ENCODE measurements around the gene PLXNB1.
A peak's percentile ranks its signal among the peaks of the same experiment; 100 is the strongest.
"Not testable (repeated sequence)": the region's sequence is repeated elsewhere in the genome, so short reads cannot be mapped to it uniquely, and the experiment has no call there.

PLXNB1 gene

DNA sequence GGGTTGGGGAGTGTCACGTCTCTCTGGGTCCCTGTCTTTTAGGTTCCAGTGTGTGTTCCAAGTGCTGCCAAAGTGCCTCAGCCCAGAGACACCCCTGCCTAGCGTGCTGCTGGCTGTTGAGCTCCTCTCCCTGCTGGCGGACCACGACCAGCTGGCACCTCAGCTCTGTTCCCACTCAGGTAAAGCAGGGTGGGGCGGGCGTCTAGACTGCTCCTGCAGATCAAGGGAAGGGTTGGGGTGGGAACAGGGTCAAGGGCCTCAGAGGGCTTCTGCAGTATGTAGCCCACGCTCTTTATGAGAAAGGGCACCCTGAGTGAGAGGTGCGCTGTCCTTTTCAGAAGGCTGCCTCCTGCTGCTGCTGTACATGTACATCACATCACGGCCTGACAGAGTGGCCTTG is 33.8 kb upstream of the PLXNB1 start:
- DNase-seq = no peak

DNA sequence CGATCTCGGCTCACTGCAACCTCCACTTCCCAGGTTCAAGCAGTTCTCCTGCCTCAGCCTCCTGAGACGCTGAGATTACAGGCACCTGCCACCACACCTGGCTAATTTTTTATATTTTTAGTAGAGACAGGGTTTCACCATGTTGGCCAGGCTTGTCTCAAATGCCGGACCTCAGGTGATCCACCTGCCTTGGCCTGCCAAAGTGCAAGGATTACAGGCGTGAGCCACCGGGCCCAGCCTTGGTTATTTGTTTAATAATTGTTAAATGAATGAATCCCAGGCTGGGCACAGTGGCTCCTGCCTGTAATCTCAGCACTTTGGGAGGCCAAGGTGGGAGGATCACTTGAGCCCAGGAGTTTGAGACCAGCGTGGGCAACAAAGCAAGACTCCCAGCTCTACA is 31.9 kb upstream of the PLXNB1 start:
- not testable (repeated sequence) for DNase-seq

DNA sequence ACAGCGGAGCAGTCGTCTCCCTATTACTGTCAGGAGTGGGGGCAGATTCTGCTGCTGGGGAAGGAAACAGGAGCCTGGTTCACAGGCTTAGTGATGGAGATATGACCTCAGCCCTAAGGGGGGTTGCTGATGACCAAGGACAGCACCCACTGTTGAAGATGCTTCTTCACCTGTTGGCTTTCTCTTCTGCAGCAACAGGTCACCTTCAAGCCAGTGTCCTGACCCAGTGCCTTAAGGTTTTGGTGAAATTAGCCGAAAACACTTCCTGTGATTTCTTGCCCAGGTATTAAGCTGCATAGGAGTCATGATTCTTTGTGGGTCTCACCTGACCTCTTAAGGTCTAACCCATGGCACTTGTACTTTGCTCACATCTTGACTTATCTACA is 30.6 kb upstream of the PLXNB1 start:
- DNase-seq = no peak

DNA sequence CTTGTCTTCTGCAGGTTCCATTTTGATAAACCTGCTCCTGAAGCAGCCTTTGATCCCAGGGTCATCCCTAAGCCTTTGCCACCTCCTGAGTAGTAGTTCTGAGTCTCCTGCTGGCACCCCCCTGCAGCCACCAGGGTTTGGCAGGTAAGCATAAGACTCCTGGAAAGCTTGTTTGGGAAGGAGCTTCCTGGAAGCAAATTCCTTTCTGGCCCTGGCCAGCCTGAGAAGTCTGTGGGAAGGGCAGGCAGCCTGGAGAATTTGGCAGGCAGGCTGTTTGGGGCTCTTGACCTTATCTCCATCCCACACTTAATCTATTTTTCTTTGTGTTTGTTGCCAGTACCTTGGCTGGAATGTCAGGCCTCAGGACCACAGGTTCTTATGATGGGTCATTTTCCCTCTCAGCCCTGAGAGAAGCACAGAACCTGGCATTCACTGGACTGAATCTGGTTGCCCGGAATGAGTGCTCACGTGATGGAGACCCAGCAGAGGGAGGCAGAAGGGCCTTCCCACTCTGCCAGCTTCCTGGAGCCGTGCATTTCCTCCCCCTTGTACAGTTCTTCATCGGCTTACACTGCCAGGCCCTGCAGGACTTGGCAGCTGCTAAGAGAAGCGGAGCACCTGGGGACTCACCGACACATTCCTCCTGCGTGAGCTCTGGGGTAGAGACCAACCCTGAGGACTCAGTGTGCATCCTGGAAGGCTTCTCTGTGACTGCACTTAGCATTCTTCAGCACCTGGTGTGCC is 30.1 kb upstream of the PLXNB1 start:
- DNase-seq = no peak

DNA sequence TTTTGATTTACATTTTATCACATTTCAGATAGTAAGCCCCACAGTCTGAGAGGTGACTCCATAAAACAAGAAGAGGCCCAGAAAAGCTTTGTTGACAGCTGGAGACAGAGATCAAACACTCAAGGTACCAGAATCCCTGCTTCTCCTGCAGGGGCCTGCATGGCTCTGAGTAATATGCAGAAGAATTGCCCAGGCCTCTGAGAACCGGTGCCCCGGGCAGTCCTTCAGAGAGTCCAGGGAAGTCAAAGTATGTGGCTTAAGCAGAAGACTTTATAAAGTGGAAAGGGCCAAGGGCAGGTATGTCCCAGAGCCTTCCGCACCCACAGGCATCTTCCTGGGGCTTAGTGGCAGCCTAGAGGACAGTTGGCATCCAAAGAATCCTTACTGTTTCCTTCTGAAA is 29.4 kb upstream of the PLXNB1 start:
- DNase-seq = no peak

DNA sequence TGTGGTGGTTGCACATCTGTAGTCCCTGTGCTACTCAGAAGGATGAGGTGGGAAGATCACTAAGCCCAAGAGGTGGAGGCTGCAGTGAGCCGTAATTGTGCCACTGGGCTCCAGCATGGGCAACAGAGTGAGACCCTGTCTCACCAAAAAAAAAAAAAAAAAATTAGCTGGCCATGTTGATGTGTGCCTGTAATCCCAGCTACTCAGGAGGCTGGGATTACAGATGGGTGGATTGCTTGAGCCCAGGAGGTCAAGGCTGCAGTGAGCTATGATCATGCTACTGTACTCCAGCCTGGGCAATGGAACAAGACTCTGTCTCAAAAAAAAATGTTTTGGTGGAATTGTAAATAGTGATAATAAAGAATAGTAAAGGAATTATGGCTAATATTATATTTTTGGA is 26.6 kb upstream of the PLXNB1 start:
- no peak for DNase-seq

DNA sequence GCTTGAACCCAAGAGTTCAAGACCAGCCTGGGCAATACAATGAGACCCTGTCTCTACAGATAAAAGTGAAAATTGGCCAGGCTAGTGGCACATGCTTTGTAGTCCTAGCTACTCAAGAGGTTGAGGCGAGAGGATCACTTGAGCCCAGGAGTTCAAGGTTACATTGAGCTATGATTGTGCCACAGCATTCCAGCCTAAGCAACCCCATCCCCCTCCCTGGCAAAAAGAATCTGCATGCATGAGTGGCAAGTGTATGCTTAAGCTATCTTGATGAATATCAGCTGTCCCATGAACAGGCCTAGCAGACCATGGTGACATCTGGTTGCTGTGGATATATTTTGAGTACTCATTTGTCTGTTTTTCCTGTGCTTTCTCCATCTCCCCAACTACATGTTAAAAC is 21.4 kb upstream of the PLXNB1 start:
- no peak for DNase-seq

DNA sequence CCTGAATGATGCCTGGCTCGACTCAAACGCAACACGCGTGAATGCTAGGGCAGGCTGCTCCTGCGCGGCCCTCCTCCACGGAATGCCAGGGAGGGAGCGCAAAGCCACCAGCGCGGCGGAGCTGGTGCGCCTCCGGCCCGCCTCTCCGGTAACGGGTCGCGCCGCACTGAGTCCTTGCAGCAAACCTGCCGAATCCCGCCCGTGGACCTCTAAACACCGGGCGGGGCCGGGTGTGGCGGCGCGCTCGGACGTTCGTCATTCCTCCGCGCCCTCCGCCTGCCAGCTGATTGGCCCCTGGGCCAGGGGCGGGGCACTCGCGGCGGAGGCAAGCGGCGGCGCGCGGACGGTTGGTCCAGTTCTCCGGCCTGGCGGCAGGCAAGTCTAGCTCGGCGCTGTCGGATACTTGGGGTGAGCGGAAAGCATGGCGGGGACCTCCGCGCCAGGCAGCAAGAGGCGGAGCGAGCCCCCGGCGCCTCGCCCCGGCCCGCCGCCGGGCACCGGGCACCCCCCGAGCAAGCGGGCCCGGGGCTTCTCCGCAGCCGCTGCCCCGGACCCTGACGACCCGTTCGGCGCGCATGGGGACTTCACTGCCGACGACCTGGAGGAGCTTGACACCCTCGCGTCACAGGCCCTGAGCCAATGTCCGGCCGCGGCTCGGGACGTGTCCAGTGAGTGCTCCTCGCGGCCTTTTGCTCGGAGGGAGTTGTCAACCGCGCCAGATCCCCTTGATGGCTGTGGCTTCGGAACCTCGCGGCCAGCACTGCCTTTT is 16.7 kb upstream of the PLXNB1 start, which contains the start of gene ATRIP:
Gene ATRIP (plus strand): TSS at position 313 of the 769 bp plus-strand sequence. CDS start 109 bp downstream, at position 422.
- DNase-seq = peak; percentile 53

DNA sequence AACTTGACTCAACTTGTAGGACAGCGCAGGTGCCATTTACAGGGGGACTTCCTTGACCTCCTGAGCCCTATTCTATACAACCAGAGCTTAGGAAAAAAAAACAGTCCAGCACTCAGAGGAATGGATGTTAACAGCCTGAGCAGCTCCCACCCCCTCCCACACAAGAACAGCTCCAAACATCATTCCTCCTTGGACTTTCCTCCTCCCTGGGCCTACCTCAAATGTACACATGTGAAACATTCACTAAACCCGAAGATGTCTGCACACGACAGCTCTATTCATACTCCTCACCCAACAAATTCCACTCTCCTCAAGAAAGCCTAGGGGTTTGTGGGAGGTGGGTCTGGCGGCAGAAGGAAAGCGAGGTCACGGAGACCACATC is 16.1 kb upstream of the PLXNB1 start:
- DNase-seq = no peak

DNA sequence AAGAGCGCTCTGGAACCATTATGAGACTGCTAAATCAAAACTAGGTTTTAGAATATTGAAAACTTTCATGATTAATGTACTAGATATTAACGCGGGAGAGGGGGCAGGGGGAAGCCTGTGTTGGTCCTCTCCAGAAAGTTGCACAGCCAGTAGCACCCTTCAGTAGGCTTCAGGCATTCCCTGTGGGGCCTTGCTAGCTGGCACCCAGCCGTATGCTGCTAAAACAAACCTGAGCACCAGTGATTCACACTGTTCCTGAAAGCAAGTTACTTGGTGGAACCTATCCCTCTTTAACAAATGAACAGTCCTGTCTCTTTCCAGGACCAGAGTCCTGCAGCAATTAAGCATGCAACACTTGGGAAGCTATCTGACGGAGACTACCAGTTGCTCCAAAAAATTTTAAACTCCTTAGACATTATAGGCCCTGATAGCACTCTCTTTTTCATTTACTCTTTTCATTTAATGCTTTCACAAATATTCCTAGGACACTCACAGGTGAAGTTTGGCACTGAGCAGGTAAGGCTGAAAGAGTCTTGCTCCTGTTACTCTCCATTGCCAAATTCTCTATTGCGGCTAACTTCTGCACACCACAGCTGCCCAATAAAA is 15.5 kb upstream of the PLXNB1 start:
- DNase-seq = no peak

DNA sequence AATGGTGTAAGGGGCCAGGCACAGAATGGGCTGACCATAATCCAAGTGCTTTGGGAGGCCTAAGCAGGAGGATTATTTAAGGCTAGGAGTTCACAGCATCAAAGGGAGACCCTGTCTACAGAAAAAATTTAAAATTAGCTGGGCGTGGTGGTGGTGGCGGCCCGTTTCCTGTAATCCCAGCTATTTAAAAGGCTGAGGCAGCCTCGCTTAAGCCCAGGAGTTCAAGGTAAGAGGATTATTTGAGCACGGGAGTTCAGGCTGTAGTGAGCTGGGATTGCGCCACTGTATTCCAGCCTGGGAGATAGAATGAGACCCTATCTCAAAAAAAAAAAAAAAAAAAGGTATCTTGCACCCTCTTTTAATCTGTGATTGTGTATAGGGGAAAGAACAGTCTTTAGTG is 12.1 kb upstream of the PLXNB1 start:
- no peak for DNase-seq

DNA sequence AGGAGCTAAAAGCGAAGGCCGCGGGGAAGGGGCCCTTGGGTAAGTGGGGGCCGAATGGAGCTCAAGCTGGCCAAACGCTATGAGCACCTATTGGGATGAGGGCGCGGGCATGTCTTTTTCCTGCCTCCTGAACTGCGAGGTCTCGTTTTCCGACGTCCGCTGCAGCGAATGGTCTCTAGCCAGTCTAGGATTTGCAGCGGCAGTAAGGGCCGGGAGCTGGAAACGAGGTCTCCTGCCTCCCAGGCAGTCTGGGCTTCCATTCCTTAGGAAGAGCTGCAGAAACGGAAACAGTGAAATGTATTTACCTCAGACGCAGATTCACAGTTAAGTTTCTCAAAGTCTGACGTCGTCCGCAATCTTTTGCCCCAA is 10.7 kb upstream of the PLXNB1 start:
- DNase-seq = no peak

DNA sequence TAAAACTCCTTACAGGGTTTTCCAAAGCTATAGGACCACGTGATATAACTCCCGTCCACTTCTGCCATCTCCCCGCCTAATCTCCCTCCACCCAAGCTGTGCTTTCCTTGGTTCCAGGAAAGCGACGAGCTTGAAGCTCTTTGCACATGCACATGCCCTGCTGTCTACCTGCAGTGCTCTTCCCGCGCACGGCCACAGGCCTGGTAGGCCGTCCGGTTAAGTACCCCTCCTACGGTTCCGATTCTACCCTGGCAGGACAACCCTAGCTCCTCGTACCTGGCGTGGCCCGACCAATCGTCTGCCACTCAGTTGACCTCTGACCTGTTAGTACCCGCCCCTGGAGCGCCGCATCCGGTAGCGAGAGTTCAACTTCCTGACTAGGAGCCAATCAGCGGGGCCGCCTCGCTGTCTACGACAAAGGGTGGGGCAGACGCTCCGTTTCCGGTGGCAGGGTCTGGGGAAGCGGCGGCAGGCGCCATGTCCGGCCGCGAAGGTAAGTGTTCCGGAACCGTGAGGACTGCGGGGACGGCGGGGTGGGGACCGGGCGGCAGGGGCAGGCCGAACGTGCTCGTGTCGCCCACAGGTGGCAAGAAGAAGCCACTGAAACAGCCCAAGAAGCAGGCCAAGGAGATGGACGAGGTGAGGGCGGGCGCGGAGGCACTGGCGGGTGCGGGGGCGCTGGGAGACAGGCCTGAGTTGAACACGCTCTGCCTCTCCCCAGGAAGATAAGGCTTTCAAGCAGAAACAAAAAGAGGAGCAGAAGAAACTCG is 10.1 kb upstream of the PLXNB1 start, which contains the start of the genes CCDC51 and TMA7:
Gene CCDC51 (minus strand): TSS at position 300 of the 770 bp plus-strand sequence. CDS start 4,991 bp downstream, outside the sequence.
Gene TMA7 (plus strand): TSS at position 438 of the 770 bp plus-strand sequence. CDS start 40 bp downstream, at position 478.
- DNase-seq = peak; percentile 95

DNA sequence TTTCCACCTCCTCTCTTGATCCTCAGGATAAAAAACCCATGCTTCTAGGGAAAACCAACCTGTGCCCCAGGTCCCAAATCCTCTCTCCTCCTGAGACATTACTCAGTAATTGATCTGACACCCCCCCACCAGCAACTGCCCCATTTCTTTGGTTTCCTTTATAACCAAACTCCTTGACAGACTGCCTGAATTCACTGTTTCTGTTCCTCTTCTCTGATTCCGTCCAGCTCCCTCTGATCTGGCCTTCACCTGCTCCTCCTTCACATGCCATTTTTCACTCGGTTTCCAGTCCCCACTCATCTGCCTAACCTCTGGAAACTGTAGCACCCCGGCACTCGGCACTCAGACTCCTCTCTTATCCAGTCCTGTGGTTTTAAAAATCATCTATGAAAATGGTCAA is 7.9 kb upstream of the PLXNB1 start:
- DNase-seq = no peak

DNA sequence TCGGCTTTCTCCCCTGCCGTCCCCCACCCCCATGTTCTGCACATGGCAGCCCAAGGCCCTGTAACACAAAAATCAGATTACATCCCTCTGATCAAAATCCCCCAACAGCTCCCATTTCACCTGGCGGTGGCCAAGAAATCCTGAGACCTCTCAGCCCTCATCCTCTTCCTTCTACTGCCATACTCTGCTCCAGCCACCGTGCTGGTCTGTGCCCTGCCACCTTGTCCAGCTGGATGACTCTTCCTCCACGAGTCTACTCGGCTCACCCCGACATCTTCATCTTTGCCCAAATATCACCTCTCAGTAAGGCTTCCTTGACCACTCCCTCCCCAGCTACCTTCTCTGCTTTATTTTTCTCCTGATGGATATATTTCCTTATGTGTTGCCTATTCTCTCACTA is 7.0 kb upstream of the PLXNB1 start:
- DNase-seq = no peak

DNA sequence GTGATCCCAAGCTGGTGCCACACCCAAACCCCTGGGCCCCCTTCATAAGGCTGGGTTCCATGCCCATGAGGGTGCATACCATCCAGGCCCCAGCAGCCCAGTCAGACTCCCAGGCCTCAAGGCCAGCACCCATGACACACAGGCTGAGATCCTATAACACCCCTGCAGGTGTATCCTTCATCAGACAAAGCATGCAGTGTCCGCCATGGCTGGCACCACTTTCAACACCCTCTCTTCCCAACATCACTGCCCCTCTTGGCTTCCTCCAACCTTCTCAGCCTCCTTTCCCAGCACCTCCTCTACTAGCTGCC is 6.5 kb upstream of the PLXNB1 start:
- no peak for DNase-seq

DNA sequence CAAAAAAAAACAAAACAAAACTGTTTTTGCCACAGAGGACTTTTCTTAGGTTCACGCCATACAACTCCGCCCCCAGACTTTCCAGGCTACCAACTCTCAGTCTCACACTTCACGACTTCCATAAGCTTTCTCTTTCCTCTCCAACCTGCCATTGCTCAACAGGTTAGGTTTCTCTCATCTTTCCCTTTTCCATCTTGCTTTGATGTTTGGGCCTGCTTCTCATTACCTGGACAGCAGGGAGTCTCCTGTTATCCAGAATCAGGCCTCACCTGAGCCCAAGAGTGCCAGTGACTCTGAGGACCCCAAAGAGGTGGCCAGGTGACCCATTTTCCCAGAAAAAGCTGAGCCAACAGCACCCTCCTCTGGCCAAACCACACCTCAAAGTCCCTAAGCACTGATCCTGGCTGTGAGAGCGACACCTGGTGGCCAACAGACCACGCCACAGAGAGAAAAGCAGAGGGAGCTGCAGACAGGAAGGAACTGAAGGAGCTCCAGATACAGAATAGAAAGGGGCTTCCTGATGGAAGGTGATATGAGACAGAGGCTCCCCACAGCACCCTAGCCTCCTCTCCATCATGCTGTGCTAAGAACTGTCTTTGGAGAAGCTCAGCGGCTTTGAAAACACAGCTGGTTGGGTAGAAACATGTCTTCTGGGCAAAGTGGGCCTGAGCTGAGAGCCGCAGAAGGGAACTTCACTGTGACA is 6.0 kb upstream of the PLXNB1 start:
- DNase-seq = peak; percentile 71

DNA sequence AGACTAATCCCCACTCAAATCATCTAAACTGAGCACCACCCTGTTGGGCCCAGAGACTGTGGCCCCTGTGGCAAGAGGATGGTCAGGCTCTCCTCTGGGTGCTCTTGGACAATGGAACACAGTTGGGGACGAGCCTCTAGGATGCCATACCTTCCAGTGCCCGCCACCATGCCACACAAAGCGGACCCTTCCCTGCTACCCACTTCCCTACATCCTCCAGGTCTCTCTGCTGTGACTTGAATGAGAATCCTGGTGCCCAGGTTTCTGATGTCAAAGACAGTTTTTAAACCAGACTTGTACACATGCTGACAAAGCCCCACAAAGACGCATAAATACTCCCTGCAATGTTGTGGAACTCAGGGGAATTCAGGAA is 5.3 kb upstream of the PLXNB1 start:
- DNase-seq = no peak

DNA sequence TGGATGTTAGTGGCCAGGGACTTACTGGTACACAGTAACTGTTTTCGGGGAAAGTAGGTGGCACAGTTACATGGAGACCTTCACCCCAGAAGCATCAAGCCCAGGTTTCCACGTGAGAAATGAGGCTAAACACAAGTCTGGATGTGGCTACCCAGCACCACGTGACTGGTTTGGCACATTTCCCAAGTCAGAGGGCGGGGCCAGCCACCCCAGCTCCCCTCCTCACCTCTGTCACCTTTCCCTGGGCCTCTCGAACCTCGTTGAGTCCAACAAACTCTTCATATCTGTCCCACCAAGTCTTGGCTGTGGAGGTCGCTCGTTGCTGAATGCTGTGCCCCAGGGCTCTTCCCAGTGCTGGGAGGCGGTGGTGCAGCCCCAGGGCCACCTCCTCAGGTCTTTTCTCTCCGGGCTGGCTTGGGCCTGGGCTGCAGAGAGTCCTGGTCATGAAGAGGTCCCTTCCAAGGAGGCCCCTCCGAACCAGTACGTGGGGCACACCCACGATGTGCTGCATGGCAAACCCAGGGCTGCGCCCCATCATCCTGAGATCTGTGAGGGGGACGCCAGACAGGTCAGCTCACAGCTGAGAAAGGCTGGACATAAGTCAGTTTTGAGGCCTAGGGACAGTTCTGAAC is 4.8 kb upstream of the PLXNB1 start:
- no peak for DNase-seq

DNA sequence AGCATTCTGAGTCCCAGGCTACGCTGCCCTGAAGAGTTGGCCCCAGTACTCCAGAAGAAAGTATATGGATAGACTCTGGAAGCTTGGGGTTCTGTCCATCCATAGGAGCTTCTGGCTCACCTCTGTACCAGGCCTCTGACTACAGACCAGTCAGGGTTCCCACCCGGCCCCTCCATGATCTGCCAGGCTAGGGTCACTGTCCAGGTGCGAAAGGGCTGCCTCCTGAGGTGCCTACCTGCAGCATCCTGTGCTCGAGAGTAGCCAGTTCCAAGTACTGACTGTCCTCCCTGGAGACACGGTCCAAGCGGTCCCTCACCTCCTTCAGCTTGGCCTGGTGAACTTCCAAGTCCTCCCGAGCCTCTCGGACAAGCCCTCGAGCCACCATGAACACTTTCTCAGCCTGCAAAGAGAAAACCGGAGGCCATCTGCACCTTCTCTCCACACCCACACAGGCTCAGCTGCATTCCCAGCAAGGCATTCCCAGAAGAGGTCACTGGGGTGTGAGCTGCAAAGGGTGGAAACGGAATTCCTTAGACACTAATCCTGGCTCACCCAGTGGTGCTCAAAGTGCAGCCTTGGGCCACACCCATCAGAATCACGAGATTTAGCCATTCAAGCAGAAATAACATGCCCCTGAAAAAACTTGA is 3.7 kb upstream of the PLXNB1 start:
- DNase-seq = no peak

Data from SHP77 treated with DMSO at 0.1 percent for 48 hours (cell line).